B cell (primary cell): ENCODE data around the gene PDE10A. TPM values are rescaled to one million over a fixed set of nuclear protein-coding genes. Genes with fewer than 3 reads are reported as not detected.

ENCODE experiments used
- ATAC-seq: fragments of 200-7000 bp; cut with Tn5 transposase; one replicate; pipeline ENCODE4 v1.10.0; 2021; ENCODE audit warnings: low read depth, mild to moderate bottlenecking, moderate number of reproducible peaks, moderate library complexity
- CTCF ChIA-PET: fragments of 350-600 bp; sonication (Branson Sonifier 250); formaldehyde crosslinking; loops from one replicate; lab custom pipeline; 2021; ENCODE audit warnings: antibody characterized with exemption, inconsistent platforms; lab: Charles Lee
- POLR2A ChIA-PET: fragments of 350-600 bp; sonication (Branson Sonifier 250); formaldehyde crosslinking; loops from one replicate; lab custom pipeline; 2021; ENCODE audit warnings: antibody characterized with exemption; lab: Charles Lee
- DNase-seq: peaks from one replicate; pipeline ENCODE4 v3.0.0; 2013
- H2AFZ ChIP-seq: 2 replicates; pipeline ENCODE4 v1.6.1; 2012; ENCODE audit warnings: mild to moderate bottlenecking, low read depth, low read length; ENCODE audit not compliant: insufficient read depth, poor library complexity, severe bottlenecking
- H3K27ac ChIP-seq, 2 donors: 1 replicate in 1 of 2; 2 replicates in 1 of 2; pipeline ENCODE4 v1.5.1; 2012 to 2013; ENCODE audit warnings: low read length in 2 of 2, mild to moderate bottlenecking in 2 of 2, moderate library complexity in 1 of 2
- H3K27me3 ChIP-seq, 4 experiments: fragments of 200-600 bp in 1 of 4; sonication (generic) in 1 of 4; replicated peaks in 1 of 4; 1 replicate in 2 of 4; 2 replicates in 2 of 4; pipeline versions ENCODE4 v1.6.1 to v1.7.0; 2013 to 2016; ENCODE audit warnings: low read length in 3 of 4, mild to moderate bottlenecking in 2 of 4, mixed read lengths in 1 of 4, moderate library complexity in 1 of 4; ENCODE audit not compliant: insufficient read depth in 4 of 4, control insufficient read depth in 3 of 4; ENCODE audit errors: control extremely low read depth in 1 of 4
- H3K36me3 ChIP-seq, 2 experiments: replicated peaks in 1 of 2; 1 replicate in 1 of 2; 2 replicates in 1 of 2; pipeline versions ENCODE4 v1.6.1 to v1.7.1; 2013; ENCODE audit warnings: low read length in 1 of 2; ENCODE audit not compliant: insufficient read depth in 2 of 2, control insufficient read depth in 1 of 2; ENCODE audit errors: control extremely low read depth in 1 of 2, extremely low read depth in 1 of 2
- H3K4me1 ChIP-seq, 2 donors: fragments of 200-600 bp in 1 of 2; sonication (generic) in 1 of 2; 1 replicate in 1 of 2; 2 replicates in 1 of 2; pipeline versions ENCODE4 v1.5.1 to v1.6.1; 2013 to 2017; ENCODE audit warnings: low read length in 2 of 2; ENCODE audit not compliant: control insufficient read depth in 2 of 2, insufficient read depth in 2 of 2
- H3K4me2 ChIP-seq: replicated peaks from 2 replicates; pipeline ENCODE3; 2012; ENCODE audit warnings: mild to moderate bottlenecking, low read depth, low read length; ENCODE audit not compliant: poor library complexity, severe bottlenecking
- H3K4me3 ChIP-seq, 5 experiments: fragments of 200-600 bp in 1 of 5; sonication (generic) in 1 of 5; 1 replicate in 3 of 5; 2 replicates in 2 of 5; pipeline versions ENCODE4 v1.5.1 to v1.7.0; 2011 to 2016; ENCODE audit warnings: low read length in 4 of 5, mild to moderate bottlenecking in 4 of 5, low read depth in 2 of 5, control low read depth in 1 of 5, moderate library complexity in 1 of 5; ENCODE audit not compliant: insufficient read depth in 1 of 5; ENCODE audit errors: control extremely low read depth in 1 of 5, extremely low read depth in 1 of 5
- H3K79me2 ChIP-seq: fragments of 200-600 bp; sonication (generic); one replicate; pipeline ENCODE4 v1.6.0; 2016; ENCODE audit warnings: low read length; ENCODE audit not compliant: control insufficient read depth, insufficient read depth
- H3K9ac ChIP-seq: fragments of 200-600 bp; sonication (generic); 2 replicates; pipeline ENCODE4 v1.6.1; 2017; ENCODE audit warnings: mild to moderate bottlenecking, low read length, moderate library complexity
- H3K9me3 ChIP-seq, 3 donors: one replicate each; pipeline versions ENCODE4 v1.6.1 to v1.7.1; 2013; ENCODE audit warnings: low read length in 2 of 3; ENCODE audit not compliant: control insufficient read depth in 2 of 3, insufficient read depth in 1 of 3; ENCODE audit errors: control extremely low read depth in 1 of 3
- H4K20me1 ChIP-seq: 2 replicates; pipeline ENCODE4 v1.6.0; 2012; ENCODE audit warnings: mild to moderate bottlenecking, low read length; ENCODE audit not compliant: insufficient read depth, control insufficient read depth, poor library complexity, severe bottlenecking
- H3K27ac Mint-ChIP-seq: one replicate; pipeline ENCODE4 v1.8.0; 2021; ENCODE audit warnings: mixed read lengths
- H3K27me3 Mint-ChIP-seq: one replicate; pipeline ENCODE4 v1.8.0; 2021; ENCODE audit warnings: mixed read lengths
- H3K4me1 Mint-ChIP-seq: one replicate; pipeline ENCODE4 v1.8.0; 2021; ENCODE audit warnings: mixed read lengths
- H3K4me3 Mint-ChIP-seq: one replicate; pipeline ENCODE4 v1.8.0; 2021; ENCODE audit warnings: mixed read lengths
- H3K9me3 Mint-ChIP-seq: one replicate; pipeline ENCODE4 v1.8.0; 2022; ENCODE audit warnings: mixed read lengths; ENCODE audit not compliant: insufficient read depth
- CTCF ChIP-seq: fragments of 200-600 bp; IDR thresholded peaks from one replicate; pipeline ENCODE4 v1.8.0; 2022; ENCODE audit warnings: antibody characterized with exemption, mild to moderate bottlenecking
- EZH2 ChIP-seq: IDR thresholded peaks from 2 replicates; pipeline ENCODE4 v1.6.1; 2012; ENCODE audit warnings: borderline replicate concordance, low read depth, mild to moderate bottlenecking, moderate library complexity, low read length; ENCODE audit not compliant: insufficient read depth, poor library complexity, severe bottlenecking
- WGBS: methylation state at CpG from one replicate; pipeline ENCODE4 v1.1.5; 2013; ENCODE audit warnings: missing lambda C conversion rate; ENCODE audit not compliant: insufficient coverage; 5-methylcytosine and 5-hydroxymethylcytosine counted together
- intact Hi-C: fragments of 100-400 bp; cut with micrococcal nuclease; formaldehyde crosslinking; loops from one replicate; pipeline ENCODE4 v1.10.0; 2022
- polyA plus RNA-seq: library from polyadenylated mRNA; depleted of rRNA; stranded (reverse); fragments of >200 nt; gene quantifications from 2 replicates; pipeline ENCODE4 v1.2.3, GENCODE V29; 2012
- total RNA-seq, 2 donors: library from RNA; stranded (reverse); fragments of 120-200 nt in 1 of 2; gene quantifications; 1 replicate in 1 of 2; 2 replicates in 1 of 2; pipeline versions ENCODE4 v1.2.3 to v1.2.4, GENCODE V29; 2013 to 2022

Gene PDE10A
- total and polyA plus RNA-seq, 2 donors (not counting 1 experiment from before 2014, with no cell fraction given): not detected

GRCh38 chr6:165677091-165677490 is 14.1 kb upstream of the PDE10A start:
- ChIA-PET CTCF (no interaction called here), POLR2A (interaction anchor here (0.6 kb wide), 1 partner anchor 26 kb away, joined by 3 read pairs; no protein-coding TSS in a partner anchor)
- no peak overlapping the region for H3K4me2 ChIP-seq
- no peak overlapping the region for H3K27ac ChIP-seq
- H4K20me1 ChIP-seq: no peaks in the 10 kb centered on the region
- H3K9ac ChIP-seq: no peak overlapping the region
- Mint-ChIP-seq H3K27ac (no peak overlapping the region), H3K4me3 (no peak overlapping the region), H3K27me3 (no peaks in the 10 kb centered on the region), H3K9me3 (peaks cover 5% of the 10 kb centered on the region), H3K4me1 (no peaks in the 10 kb centered on the region)
- peaks cover 0 to 8% (median 0%) of the 10 kb centered on the region in 3 donors for H3K9me3 ChIP-seq
- ATAC-seq (no peak), DNase-seq (no peak)
- 98% methylated on average over 5 of the region's 6 CpGs for WGBS
- no peaks in the 10 kb centered on the region for H3K4me1 ChIP-seq
- no peaks in the 10 kb centered on the region for H3K36me3 ChIP-seq
- intact Hi-C loops: no loop called here
- TF ChIP-seq CTCF: no peak
- no peak overlapping the region for H3K4me3 ChIP-seq
- no peaks in the 10 kb centered on the region for H3K27me3 ChIP-seq
- H2AFZ ChIP-seq: no peak overlapping the region
- H3K79me2 ChIP-seq: no peaks in the 10 kb centered on the region

GRCh38 chr6:165676435-165677068 is 13.5 kb upstream of the PDE10A start:
- Mint-ChIP-seq H3K4me3 (no peak overlapping the region), H3K4me1 (no peaks in the 10 kb centered on the region), H3K27ac (no peak overlapping the region), H3K27me3 (no peaks in the 10 kb centered on the region), H3K9me3 (peaks cover 5% of the 10 kb centered on the region)
- H3K36me3 ChIP-seq: no peaks in the 10 kb centered on the region
- H3K9me3 ChIP-seq: peaks cover 0 to 8% (median 0%) of the 10 kb centered on the region in 3 donors
- intact Hi-C loops: no loop called here
- no peaks in the 10 kb centered on the region for H4K20me1 ChIP-seq
- WGBS: 89% methylated on average over 15 of the region's 18 CpGs
- H3K27ac ChIP-seq: no peak overlapping the region
- H3K4me1 ChIP-seq: no peaks in the 10 kb centered on the region
- ATAC-seq (no peak), DNase-seq (no peak)
- H3K79me2 ChIP-seq: no peaks in the 10 kb centered on the region
- H3K27me3 ChIP-seq: no peaks in the 10 kb centered on the region
- POLR2A ChIA-PET: interaction anchor here (0.6 kb wide), 1 partner anchor 26 kb away, joined by 3 read pairs; no protein-coding TSS in a partner anchor
- CTCF ChIA-PET: no interaction called here
- H3K9ac ChIP-seq: no peak overlapping the region
- H3K4me3 ChIP-seq: no peak overlapping the region
- H2AFZ ChIP-seq: no peak overlapping the region
- H3K4me2 ChIP-seq: no peak overlapping the region
- TF ChIP-seq EZH2 (no peak), CTCF (no peak)
